ENCODE measurements around the gene CD46.

Gene CD46

GRCh38 chr1:207832796-207833195 lies 80.9 kb downstream of the CD46 start:
- no peak for DNase-seq

GRCh38 chr1:207833381-207833780 lies 81.5 kb downstream of the CD46 start:
- DNase-seq = no peak

- DNase-seq = no peak
Observed at GRCh38 chr1:207833956-207834660, 82.3 kb downstream of the CD46 start.

GRCh38 chr1:207835958-207836357 lies 84.1 kb downstream of the CD46 start:
- no peak for DNase-seq

GRCh38 chr1:207836591-207837347 lies 84.9 kb downstream of the CD46 start:
- DNase-seq = no peak

- no peak for DNase-seq
Observed at GRCh38 chr1:207837673-207838072, 85.8 kb downstream of the CD46 start.

- no peak for DNase-seq
Observed at GRCh38 chr1:207838156-207839082, 86.6 kb downstream of the CD46 start.

- no peak for DNase-seq
Observed at GRCh38 chr1:207839083-207839413, 87.2 kb downstream of the CD46 start.

GRCh38 chr1:207840380-207840779 lies 88.5 kb downstream of the CD46 start:
- DNase-seq = no peak

- DNase-seq = no peak
Observed at GRCh38 chr1:207841293-207841692, 89.4 kb downstream of the CD46 start.

GRCh38 chr1:207841901-207842300 lies 90.0 kb downstream of the CD46 start:
- DNase-seq = no peak

GRCh38 chr1:207842506-207842905 lies 90.7 kb downstream of the CD46 start:
- DNase-seq = no peak

GRCh38 chr1:207844371-207844770 lies 92.5 kb downstream of the CD46 start:
- no peak for DNase-seq
